HG03378 (cell line): ENCODE data around the gene YPEL2.
"Not testable (repeated sequence)": the region's sequence is repeated elsewhere in the genome, so short reads cannot be mapped to it uniquely, and the experiment has no call there.

ENCODE experiments used
- ATAC-seq: cut with Tn5 transposase; IDR thresholded peaks from one replicate; pipeline ENCODE4 v1.9.1; 2021; ENCODE audit warnings: mild to moderate bottlenecking, moderate library complexity; ENCODE audit not compliant: unreplicated experiment

Gene YPEL2, protein sequence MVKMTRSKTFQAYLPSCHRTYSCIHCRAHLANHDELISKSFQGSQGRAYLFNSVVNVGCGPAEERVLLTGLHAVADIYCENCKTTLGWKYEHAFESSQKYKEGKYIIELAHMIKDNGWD

DNA sequence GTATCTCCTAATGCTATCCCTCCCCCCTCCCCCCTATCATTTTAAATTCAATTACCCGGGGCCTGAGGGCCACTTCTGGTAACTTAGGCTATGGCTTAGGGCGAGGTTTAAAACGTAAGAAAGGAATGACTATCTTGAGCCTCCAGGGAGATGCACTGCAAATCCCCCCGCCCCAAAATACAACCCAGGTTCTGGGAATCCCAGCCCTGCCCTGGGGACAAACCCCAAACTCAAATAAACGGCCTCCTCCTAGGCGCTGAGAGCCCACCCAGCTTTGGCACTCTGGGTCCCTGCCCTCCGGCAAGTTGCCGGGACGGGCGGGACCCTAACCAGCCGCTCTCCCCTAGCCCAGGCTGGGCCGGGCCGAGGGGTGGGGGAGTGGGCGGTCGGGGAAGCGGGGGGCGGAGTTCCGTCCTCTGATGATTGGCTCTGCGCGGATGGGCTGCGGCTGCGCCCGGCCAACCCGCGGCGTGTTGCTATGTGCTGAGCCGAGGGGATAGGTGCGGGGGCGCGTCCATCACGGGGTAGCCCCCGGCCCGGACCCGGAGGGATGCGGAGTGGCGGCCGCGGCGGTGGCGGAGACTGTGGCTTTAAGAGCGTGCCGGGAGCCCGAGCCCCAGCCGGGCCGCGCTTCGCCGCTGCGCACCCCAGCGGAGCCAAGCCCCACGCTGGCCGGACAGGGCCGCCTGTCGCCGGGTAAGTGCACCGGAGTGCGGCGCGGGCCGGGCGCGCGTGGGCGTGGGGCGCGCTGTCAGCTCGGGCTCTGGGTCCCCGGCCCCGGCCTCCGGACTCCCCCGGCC lies at the start of gene YPEL2:
TSS of gene YPEL2 (plus strand) at position 527 of the 800 bp plus-strand sequence. CDS start 21,755 bp downstream, outside the sequence.
- ATAC-seq: peak; percentile 70

DNA sequence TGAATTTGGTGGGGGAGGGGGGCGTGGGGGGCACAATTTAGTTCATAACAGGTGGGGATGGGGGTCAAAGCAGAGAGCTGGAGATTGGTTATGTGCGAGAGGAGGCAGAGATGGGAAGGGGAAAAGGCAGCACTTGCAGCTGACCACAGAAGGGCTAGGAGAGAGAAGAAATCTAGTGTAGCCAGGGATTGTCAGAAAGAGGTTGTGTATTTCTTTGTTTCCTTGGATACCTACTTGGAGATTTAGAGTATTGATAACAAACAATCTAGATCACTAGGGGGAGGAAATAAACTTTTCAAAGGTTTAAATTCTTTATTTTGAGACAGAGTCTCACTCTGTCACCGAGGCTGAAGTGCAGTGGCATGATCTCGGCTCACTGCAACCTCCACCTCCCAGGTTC lies 47.1 kb upstream of the YPEL2 start:
- no peak for ATAC-seq

DNA sequence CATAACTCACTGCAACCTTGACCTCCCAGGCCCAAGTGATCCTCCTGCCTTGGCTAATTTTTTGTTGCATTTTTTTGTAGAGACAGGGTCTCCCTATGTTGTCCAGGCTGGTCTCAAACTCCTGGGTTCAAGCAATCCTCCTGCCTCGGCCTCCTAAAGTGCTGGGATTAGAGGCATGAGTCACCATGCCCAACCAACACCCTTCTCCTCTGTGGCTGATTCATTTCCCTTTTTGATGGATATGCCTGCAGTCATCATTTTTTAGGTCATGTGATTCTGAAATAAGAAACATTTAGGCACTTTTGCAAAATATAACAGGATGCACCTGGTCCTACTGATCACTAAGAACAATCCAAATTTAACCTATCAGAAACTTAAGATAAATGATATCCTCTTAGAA lies 44.0 kb upstream of the YPEL2 start:
- no peak for ATAC-seq

DNA sequence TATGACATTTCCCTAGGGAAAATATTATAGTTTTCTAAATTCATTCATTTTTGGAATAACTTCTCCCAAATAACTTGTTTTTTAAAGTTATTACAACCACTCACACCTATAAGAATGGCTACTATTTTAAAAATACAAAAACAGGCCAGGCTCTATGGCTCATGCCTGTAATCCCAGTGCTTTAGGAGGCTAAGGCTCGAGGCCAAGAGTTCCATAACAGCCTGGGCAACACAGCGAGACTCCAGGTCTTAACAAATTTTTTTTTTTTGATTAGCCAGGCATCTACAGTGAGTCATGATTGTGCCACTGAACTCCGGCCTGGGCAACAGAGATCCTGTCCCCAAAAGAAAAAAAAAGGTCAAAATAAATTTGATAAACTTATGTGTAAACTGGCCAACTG lies 43.6 kb upstream of the YPEL2 start:
- ATAC-seq: no peak

DNA sequence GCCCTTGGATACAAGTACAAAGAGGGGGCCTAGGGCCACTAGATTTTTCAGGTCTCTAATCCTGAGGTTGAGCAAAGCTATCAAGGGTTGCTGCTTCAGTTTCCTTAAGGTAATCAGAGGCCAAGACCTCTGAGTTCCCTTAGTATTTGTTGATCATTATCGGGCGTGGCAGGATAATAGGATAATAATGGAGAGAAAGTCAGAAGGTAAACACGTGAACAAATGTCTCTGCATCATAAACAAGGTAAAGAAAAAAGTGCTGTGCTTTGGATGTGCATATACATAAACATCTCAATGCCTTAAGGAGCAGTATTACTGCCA lies 41.5 kb upstream of the YPEL2 start:
- no peak for ATAC-seq

DNA sequence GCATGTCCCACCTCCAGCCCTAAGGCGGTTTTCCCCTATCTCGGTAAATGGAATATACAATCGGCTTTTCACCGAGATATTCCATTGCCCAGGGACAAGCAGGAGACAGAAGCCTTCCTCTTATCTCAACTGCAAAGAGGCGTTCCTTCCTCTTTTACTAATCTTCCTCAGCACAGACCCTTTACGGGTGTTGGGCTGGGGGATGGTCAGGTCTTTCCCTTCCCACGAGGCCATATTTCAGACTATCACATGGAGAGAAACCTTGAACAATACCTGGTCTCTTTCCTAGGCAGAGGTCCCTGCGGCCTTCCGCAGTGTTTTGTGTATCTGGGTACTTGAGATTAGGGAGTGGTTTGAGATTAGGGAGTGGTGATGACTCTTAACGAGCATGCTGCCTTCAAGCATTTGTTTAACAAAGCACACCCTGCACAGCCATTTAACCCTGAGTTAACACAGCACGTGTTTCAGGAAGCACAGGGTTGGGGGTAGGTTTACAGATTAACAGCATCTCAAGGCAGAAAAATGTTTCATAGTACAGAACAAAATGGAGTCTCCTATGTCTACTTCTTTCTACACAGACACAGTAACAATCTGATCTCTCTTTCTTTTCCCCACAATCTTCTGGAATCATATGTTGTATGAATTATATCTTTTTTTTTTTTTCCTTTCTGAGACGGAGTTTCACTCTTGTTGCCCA lies 41.0 kb upstream of the YPEL2 start:
- ATAC-seq: not testable (repeated sequence)

DNA sequence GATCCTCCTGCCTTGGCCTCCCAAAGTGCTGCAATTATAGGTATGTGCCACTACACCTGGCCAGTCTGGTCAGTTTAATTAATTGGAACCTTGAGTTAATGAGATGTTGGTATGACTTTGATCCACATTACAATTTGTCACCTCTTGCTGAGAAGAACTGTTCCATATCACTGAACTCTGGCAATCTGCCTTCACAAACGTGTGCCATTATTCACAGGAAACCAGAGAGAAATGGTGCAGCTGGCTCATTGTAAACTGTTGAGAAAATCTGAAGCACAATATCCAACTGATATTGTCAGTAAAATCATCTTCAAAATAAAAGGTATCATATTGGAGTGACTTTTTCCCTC lies 39.3 kb upstream of the YPEL2 start:
- no peak for ATAC-seq

DNA sequence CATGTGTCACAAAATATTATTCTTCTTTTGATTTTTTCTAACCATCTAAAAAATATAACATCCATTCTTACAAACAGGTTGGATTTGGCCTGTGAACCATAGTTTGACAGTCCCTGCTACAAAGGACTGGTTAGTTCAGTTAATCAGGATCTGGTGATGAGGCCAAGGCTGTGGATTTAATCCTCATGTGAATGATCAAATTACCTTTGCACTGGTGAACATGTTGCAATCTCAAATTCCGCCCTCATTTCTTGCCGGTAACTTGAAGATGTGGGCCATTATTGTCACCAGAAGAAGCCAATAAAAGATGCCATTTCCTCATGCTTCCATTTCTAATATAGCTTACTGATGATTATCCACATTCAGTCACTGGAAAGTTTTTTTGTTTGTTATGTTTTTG lies 35.3 kb upstream of the YPEL2 start:
- ATAC-seq: no peak

DNA sequence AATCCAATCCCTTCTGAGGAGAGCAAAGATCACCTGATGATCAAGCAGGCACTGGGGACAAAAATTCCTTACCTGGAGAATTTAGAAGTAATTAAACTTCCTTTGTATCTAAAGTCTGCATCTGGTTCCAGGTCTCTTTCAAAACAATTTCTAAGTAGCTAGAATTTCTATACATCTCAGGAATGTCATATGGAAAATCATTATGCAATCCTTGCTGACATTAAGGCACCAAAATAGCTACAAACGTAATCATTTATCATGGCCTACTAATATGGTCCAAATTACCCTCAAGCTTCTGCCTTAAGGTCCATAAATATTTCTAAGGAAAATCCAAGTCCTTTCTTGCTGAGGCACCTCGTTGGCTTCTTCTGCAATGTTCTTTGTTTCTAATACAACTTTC lies 32.9 kb upstream of the YPEL2 start:
- no peak for ATAC-seq

DNA sequence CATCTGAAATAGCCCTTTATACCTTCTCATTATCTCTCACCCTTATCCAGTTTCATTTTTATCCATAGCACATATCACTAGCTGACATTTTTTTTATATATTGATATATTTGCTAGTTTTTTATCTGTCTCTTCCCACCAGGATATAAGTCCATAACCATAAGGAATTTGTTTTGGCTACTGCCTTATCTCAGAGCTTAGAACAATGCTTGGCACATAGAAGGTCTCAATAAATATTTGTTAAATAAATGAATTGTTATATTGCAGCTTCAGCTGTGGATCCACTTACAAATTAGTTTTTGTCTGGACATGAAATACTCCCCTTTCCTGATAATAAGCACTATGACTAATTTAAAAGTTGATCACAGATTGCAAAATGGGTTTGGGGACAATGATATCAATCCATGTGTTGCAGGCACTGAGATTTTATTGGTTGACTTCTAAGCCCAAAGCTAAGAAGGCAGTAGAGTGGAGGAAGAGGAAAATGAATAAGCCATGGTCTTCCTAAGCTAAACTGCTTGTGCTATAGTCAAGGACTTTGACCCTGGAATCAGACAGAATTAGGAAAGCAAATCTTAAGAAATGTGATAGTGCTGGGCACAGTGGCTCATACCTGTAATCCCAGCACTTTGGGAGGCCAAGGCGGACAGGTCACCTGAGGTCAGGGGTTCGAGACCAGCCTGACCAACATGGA lies 31.9 kb upstream of the YPEL2 start:
- no peak for ATAC-seq

DNA sequence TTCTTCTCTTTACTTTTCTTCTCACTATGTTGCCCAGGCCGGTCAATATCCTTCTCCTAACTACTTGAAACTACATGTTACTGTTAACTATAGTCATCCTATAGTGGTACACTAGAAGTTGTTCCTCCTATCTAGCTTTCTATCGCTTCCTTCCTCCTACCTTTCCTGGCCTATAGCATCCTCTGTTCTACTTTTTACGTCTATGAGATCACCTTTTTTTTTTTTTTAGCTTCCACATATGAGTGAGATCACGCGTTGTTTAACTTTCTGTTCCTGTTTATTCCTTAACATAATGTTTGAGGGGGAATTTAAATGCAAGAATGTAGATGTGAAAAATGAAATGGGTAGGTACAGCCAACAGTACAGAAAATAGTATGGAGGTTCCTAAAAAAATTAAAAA lies 30.5 kb upstream of the YPEL2 start:
- ATAC-seq: no peak

DNA sequence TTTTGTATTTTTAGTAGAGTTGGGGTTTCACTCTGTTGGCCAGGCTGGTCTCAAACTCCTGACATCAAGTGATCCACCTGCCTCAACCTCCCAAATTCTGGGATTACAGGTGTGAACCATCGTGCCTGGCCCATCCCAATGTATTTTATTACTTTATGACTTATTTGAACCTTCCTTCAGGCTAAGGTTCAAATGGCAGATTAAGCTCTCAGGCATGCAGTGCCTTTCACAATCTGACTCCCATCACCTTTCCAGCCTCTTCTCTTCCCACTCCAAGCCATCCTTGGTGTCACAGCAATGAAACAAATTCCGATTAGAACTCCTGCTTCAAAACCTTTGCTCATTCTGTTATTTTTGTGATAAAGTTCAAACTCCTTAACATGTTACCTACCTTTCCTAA lies 26.6 kb upstream of the YPEL2 start:
- ATAC-seq: no peak

DNA sequence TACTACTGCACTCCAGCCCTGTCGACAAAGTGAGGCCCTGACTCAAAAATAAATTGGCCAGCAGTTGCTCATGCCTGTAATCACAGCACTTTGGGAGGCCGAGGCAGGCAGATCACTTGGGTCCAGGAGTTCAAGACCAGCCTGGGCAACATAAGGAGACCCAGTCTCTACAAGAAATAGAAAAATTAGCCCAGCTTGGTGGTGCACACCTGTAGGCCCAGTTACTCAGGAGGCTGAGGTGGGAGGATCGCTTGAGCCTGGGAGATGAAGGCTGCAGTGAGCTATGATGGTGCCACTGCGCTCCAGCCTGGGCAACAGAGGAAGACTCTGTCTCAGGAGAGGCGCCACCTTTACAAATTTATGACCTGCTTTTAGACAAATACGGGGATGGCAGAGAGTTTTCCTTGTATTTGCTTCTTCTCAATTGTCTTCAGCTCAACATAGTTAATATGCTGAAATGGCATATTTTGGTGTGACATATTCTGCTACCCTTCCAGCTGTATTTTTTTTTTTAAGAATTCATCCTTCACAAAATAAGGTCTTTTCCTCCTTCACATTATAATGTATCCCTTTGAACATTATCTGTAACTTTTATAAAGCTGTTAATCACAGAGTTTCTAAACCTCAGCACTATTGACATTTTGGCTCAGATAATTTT lies 21.1 kb upstream of the YPEL2 start:
- ATAC-seq: no peak

DNA sequence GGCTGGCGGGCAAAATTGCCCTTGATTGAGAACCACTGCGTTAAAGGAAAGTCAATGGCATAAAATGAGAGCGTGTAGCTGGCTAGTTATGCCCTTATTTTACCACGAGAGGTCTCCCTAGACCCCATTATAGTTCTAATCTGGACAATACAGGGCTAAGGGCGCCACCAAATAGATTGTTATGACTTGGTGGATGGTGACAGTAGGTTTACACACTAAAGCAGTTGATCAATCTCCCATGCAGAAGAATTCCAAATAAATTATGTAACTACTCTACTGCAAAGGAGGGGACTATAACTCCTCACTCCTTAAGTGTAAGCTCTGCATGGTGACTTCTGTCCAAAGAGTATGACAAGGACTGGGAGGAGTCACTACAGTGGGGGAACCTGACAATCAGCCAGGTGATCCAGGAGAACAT lies 20.4 kb upstream of the YPEL2 start:
- peak; percentile 68 for ATAC-seq

DNA sequence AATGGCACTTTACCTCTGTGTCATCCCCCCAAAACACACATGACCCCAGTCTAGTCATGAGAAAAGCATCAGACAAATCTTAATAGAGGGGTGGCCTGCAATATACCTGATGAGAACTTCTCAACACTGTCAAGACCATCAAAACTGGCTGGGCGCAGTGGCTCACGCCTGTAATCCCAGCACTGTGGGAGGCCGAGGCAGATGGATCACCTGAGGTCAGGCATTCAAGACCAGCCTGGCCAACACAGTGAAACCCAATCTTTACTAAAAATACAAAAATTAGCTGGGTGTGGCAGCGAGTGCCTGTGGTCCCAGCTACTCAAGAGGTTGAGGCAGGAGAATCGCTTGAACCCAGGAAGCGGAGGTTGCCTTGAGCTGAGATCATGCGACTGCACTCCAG lies 19.9 kb upstream of the YPEL2 start:
- ATAC-seq: not testable (repeated sequence)

DNA sequence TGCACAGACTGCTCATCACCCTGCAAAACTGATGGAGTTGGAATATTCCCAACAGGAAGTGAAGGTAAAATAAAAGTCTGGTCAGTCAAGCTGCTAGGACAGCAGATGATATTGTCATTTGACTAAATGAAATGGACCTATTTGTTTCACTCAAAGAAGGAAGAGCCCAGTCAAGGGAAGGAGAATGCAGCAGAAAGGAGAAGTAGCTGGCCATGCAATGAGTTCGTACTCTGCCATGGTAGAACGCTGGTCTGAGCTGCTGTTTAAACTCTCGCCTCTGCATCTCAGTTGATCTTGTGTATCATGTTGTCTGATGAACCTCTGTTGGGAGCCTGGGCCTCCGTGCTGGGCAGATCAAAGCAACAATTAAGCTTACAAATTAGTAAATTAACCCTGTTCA lies 15.6 kb upstream of the YPEL2 start:
- no peak for ATAC-seq

DNA sequence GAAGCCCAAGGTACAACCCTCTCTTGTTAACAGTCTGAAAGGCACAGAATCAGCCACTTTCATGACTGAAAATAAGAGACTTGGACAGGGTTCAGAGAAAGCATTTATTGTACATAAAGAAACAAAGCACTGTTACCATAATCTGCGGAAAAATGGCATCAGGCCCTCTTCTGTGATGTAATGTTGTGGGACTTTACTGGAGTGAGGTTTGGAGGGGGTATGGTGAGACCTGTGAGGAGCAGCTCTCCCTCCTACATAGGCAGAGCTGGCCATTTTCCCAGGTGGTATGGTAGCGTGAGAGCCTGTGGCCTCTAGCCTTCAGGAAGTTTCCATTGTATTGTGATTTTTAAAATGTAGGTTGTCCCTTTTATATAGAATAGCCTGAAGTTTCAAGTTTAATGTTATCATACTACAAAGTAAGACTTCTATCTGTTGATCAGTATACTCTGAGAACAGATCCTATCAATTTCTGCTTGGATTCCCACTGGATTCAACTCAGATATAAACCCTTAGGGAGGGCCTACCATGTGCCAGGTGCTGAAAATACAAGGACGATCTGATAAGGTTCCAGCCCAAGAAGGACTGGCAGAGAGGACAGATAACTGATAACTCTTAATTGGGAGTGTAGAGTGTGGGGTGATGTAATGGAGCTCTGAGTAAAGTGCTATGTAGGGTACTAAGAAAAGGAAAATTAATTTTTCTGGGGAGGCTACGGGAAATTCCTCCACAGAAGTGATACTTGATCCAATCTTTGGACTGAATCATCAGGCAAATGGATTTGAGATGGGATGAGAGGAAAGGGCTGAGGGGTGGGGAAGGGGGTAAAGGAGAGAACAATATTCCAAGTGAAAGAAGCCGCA lies 4.1 kb upstream of the YPEL2 start:
- no peak for ATAC-seq

DNA sequence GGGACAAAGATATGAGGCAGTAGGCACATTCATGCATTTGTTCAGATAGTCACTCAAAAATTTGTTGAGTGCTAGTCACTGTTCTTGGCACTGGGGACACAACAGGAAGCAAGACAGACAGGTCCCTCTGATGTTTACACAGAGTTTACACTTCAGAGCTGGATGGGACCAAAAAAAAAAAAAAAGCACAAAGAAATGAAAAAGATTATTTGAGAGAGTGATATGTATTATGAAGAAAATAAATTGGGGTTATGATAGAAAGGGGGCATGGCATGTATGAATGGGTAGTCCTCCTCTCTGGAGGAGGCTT lies 3.5 kb upstream of the YPEL2 start:
- no peak for ATAC-seq

DNA sequence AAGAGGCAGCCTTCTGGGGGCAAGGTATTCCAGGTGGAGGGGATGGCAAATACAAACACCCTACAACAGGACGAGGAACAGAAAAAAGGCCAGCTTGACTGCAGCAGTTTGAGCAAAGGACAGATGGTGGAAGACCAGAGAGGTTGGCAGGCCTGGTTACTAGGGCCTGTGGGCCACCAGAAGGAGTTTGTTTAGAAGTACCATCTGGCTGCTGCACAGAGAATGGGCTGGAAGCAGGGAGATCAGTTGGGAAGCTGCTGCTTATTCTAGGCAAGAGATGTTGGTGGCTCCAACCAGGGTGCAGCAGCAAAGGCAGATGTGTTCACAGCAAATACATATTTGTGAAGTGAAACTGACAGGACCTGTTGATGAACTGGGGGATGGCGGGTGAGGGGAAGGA lies 2.9 kb upstream of the YPEL2 start:
- ATAC-seq: no peak

DNA sequence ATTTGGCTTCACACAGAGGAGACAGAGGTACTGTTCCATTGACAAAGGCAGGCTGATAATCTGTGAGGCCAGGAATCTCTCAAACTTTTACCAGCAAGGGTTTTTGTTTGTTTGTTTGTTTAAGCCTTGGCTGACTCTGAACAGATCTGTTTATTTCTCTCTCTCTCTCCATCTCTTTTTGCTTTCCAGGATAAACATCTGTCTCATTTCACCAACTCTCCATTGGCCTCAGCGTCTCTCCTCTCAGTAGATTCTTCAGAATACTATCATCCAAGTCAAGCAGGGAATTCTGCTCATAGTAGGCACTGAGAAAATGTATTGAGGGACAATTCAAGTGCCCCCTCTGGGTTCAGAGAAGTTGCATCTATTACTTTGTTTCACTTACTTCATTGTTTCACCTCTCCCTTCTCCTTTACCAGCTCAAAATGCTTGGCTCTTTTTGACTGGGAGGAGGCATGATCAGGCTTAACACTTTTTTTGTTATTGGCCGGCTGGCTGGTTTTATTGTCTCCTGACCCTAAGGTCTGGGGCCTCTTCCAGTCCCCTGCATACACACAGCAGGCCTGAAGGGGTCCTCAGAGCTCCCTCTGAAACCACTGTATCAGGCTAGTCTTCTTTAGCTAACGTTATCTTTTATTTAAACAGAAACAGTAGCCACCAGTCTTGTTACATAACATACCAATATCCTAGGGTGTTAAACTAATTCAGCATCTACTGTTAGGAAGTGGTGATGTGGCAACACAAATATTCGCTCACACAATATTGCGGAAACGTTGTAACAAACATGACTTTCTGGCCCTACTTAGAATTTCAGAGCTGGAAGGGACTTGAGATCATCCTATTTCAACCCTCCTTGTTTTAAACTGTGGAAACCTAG lies 2.0 kb upstream of the YPEL2 start:
- no peak for ATAC-seq
